Coronary artery (tissue), 2 donors: ENCODE results near the gene SRRT.

Experiments used
- DNase-seq: peaks from one replicate; pipeline ENCODE4 v3.0.0-alpha.2; 2017; ENCODE audit warnings: low spot score
- H3K27ac ChIP-seq, 2 donors: fragments of 200-600 bp; sonication (generic); one replicate each; pipeline ENCODE4 v1.5.1; 2016 to 2019
- H3K4me3 ChIP-seq: fragments of 200-600 bp; sonication (generic); 2 replicates; pipeline ENCODE4 v1.5.1; 2016; ENCODE audit warnings: mild to moderate bottlenecking, moderate library complexity
- TF ChIP-seq, protein P1 (sequence below): fragments of 200-600 bp; sonication (generic); IDR thresholded peaks from one replicate; pipeline ENCODE4 v1.5.1; 2019; ENCODE audit warnings: antibody characterized with exemption

SRRT gene

DNA sequence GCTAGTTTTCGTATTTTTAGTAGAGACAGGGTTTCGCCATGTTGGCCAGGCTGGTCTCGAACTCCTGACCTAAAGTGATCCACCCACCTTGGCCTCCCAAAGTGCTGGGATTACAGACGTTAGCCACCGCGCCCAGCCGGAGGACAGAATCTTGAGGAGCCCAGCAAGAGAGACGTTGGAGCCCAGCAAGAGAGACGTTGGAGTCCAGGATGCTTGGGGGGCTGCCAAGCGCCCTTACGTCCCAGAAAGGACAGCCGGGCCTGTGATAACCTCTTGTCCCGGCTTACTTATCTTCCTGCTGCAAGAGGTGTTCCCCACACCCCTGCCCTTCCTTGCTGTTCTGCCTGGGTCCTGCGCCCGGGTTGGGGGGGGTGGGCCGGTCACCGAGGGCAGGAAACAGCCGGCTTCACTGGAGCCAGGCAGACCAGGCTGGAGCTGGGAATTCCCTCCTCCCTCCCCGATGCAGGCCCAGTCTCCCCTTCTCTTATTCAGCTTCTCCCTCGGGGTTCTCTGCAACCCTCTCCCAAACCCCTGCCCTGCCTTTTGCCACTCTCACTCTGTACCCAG lies 45.7 kb upstream of the SRRT start:
- TF ChIP-seq, protein P1, sequence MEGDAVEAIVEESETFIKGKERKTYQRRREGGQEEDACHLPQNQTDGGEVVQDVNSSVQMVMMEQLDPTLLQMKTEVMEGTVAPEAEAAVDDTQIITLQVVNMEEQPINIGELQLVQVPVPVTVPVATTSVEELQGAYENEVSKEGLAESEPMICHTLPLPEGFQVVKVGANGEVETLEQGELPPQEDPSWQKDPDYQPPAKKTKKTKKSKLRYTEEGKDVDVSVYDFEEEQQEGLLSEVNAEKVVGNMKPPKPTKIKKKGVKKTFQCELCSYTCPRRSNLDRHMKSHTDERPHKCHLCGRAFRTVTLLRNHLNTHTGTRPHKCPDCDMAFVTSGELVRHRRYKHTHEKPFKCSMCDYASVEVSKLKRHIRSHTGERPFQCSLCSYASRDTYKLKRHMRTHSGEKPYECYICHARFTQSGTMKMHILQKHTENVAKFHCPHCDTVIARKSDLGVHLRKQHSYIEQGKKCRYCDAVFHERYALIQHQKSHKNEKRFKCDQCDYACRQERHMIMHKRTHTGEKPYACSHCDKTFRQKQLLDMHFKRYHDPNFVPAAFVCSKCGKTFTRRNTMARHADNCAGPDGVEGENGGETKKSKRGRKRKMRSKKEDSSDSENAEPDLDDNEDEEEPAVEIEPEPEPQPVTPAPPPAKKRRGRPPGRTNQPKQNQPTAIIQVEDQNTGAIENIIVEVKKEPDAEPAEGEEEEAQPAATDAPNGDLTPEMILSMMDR, result no peak
- Histone ChIP-seq H3K27ac (peak overlapping the region in 1 of 2 donors; percentile 9), H3K4me3 (no peak overlapping the region)
- DNase-seq, result no peak

DNA sequence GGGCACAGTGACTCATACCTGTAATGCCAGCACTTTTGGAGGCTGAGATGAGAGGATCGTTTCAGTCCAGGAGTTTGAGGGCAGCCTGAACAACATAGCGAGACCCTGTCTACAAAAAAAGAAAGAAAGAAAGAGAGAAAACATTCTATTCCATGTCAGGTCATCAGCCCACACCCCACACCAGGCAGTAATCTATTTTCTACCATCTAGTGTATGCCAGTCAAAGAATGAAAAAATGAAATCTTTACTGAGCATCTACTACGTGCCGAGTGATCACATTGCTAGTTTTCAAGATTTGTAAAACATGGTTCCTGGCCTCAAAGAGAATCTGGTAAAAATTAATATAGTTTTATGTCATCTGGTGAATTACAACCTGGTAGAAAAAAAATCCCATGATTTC lies 44.5 kb upstream of the SRRT start:
- TF ChIP-seq, protein P1, result no peak
- Histone ChIP-seq H3K27ac (no peak overlapping the region), H3K4me3 (no peak overlapping the region)
- DNase-seq, result no peak

DNA sequence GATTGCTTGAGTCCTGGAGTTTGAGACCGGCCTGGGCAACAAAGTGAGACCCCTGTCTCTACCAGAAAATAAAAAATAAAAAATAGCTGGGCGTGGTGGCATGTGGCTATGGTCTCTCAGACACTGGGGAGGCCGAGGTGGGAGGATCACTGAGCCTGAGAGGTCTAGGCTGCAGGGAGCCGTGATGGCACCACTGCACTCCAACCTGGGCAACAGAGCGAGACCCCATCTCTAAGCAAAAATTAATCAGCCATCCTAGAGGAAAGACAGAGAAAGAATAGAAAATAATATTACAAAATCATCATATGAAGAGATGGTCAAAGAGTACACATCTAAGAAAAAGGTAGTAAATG lies 42.6 kb upstream of the SRRT start:
- Histone ChIP-seq H3K27ac (no peak overlapping the region), H3K4me3 (no peak overlapping the region)
- TF ChIP-seq, protein P1, result no peak
- DNase-seq, result no peak

DNA sequence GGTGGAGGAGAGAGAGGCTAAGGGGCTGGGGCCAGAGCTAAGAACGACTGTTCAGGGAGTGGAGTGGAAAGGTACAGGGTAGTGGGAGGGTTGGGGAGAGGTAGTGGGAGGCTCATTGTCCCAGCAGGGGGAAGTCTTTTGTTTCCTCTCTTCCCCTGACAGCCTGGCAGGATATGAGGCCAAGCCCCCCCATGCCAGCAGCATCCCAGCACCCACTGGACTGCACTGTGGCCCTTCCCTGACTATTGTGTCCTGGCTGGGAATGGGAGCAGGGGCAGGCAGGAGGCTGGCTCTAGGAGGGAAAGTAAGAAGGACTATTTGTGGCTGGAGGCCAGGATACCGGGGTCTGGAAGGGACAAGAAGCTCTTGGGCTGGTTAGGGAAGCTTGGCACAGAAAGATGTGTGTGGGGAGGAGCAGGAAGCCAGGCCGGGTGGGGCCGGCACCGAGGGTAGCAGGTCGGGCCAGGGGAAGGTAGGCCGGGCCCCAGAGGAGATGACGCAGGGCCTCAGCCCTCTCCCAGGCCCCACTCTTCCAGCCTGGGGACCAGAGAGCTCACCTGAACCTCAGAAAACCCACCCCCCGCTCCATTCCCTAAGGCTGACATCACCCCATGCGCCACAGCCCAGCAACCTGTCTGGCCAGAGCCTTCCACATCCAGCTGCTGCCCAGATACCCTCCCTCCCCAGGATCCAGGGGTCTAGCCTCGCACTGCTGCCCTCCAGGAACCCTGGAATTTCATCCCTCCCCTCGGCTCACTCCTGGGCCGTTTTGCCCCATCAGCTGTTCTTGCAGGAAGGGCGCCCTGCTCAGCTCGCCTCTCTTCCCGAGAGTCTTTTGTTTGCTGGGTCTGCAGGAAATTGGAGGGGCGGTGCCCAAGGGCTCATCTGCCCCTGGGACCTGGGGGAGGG lies 38.7 kb upstream of the SRRT start:
- peak overlapping the region; percentile 63 for H3K4me3 ChIP-seq
- TF ChIP-seq, protein P1, result no peak
- H3K27ac ChIP-seq, result peak overlapping the region in 1 of 2 donors; percentile 80
- no peak for DNase-seq

DNA sequence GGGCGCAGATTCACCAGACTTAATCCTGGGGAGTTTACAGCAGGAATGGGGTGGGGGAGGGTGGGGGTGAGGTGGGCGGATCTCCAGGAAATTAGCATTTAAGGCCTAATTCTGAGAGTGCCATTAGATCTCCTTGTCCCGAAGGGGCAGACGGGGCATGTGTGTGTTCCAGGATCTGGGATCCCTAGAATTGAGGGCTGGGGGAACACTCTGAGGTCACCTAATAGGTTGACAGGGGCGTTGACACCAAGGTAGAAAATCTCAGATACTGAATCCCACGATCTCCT lies 38.1 kb upstream of the SRRT start:
- H3K4me3 ChIP-seq, result peak overlapping the region; percentile 63
- H3K27ac ChIP-seq, result peak overlapping the region; percentile 32 to 80
- DNase-seq, result no peak
- TF ChIP-seq, protein P1, result no peak

DNA sequence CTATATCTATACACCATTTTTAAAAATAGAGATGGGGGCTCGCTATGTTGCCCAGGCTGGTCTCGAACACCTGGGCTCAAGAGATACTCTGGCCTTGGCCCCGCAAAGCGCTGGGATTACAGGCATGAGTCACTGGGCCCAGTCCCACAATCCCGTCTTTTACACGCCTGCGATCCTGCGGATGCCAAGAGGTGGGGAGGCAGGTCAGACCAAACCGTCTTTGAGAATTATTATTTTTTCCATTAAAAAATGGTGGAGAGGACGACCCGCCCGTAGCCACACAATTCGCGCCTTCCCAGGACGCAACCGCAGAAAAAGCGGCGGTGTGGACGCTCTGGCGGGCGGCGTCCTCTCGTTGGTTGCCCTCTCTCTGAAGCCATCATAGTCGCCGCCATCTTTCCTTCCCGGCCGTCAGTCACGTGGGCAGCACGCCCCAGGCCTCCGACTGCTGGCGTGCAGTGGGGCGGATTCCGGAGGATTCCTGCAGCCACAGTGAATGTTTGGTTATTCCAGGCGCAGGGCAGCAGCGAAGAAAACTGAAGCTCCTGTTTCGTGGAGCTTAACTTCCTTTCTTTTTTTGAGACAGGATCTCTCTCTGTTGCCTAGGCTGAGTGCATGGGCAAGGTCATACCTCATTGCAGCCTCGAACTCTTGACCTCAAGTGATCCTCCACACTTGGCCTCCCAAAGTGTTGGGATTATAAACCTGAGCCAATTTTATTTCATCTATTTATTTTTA lies 37.6 kb upstream of the SRRT start:
- Histone ChIP-seq H3K27ac (peak overlapping the region; percentile 32 to 80), H3K4me3 (peak overlapping the region; percentile 63)
- DNase-seq, result peak; percentile 91
- TF ChIP-seq, protein P1, result no peak
